ENCODE results near the gene DUSP11.
"Not testable (repeated sequence)": the region's sequence is repeated elsewhere in the genome, so short reads cannot be mapped to it uniquely, and the experiment has no call there.

The DUSP11 gene

DNA sequence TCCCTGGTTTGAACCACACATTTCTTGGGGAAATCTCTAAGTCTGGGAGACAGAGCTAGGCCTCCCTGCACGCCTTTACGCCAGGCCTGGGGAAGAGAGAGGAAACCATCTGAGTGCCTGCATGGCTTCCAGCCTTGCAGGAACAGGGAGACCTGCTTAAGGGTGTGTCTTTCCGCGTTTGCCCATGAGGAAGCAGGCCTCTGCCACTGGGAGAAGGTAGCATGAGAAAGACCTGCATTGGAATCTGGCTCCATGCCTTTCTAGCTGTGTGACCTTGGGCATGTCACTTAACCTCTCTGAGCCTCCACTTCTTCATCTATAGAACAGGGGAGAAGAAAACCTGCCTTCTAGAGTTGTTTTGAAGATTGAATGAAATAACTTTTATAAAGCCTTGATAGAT, 62.2 kb downstream of the DUSP11 start:
- not testable (repeated sequence) for DNase-seq

DNA sequence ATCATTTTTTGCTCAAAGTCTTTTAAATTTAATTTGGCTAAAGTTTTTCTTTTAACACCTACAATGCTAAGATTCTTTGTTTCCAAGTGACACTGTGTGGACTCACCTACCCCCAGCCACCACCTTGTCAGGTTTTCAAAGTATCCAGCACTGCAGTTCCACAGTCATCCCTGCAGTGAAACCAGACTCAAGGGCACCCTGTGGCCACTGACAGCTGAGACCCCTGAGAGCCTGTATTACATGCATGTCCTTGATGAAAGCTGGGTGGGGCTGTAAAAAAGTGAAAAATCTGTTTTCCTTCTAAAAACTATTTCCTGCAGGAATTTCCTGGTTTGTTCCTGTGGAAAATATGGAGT, 62.7 kb downstream of the DUSP11 start:
- DNase-seq: no peak

DNA sequence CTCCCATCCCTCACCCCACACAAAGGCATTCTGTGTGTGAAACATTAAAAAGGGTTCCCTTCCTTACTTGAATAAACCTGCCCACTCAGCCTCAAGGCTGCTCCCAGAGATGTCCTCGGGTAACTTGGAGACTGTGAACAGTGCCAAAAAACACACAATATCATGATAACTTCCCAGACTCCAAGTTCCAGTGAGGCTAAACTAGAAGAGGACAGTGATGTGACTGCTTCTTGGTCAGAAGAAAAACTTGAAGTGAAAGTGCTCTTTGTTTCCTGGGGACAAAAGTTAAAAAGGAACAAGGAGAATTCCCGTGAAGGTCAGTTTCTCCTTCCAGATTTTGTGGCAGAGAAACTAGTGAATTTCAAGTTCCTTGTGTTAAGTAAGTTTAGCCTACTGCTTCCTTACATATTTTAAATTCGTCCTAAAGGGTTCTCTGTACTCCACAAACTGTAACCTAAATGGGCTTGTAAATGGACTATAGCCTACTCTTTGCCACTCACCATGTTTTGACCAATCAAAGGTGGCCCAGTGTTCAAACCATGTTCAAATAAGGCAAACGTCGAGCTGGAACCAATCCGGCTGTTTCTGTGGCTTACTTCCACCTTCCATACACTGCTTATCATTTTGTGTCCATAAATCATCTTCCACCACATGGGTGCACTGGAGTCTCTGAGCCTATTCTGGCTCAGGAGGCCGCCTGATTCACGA, 63.2 kb downstream of the DUSP11 start:
- DNase-seq: peak in 1 of 51 donors; percentile 28

DNA sequence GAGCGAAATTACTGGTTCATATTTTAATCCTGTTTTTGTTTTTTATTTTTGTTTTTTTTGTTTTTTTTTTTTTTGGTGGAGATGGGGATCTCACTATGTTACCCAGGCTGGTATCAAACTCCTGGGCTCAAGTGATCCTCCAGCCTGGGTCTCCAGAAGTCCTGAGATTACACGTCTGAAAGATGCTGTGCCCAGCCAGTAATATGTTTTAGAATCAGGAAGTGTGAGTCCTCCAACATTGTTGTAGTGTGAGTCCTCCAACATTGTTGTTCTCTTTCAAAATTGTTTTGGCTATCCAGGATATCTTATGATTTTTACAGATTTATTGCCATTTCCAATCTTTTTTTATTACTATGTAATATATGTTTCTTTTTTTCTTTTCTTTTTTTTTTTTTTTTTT, 65.8 kb downstream of the DUSP11 start:
- DNase-seq: no peak
